GM19239 (cell line): ENCODE results near the gene ATMIN.
A peak's percentile ranks its signal among the peaks of the same experiment; 100 is the strongest.

Experiments
- DNase-seq: peaks from one replicate; pipeline ENCODE4 v3.0.0; 2011; ENCODE audit warnings: low spot score; ENCODE audit not compliant: insufficient read length
- FAIRE-seq: peaks from 2 replicates; lab custom pipeline; 2011; peaks lifted over from hg19 to GRCh38; lab: Jason Lieb, UNC

The ATMIN gene

GRCh38 chr16:81004646-81005353 is 30.8 kb upstream of the ATMIN start:
- DNase-seq = no peak
- peak; percentile 23 for FAIRE-seq

DNA sequence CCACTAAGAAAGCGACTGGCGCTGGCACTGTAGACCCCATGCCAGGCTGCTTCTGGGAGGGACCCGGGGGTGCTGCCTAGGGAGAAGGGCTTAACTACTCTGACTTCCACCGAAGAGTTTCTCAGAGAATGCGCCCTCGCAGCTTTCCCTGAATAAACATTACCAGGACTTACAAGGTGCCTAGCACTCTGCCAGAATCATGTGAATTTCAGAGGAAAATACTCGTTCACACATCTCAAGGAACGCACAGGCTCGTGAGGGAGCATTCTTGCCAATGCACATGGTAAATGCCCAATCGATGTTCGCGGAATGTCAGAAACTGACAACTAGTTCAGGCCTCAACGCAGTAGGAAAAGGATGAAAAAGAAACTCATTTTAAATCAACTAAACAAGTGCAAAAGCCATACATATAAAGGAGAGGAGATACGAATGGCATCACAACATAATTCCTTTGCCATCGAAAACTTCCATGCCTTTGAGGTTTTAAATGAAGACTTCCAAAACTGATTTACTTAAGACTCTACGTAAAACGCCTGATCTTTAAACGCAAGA is 30.0 kb upstream of the ATMIN start:
- no peak for FAIRE-seq
- no peak for DNase-seq

DNA sequence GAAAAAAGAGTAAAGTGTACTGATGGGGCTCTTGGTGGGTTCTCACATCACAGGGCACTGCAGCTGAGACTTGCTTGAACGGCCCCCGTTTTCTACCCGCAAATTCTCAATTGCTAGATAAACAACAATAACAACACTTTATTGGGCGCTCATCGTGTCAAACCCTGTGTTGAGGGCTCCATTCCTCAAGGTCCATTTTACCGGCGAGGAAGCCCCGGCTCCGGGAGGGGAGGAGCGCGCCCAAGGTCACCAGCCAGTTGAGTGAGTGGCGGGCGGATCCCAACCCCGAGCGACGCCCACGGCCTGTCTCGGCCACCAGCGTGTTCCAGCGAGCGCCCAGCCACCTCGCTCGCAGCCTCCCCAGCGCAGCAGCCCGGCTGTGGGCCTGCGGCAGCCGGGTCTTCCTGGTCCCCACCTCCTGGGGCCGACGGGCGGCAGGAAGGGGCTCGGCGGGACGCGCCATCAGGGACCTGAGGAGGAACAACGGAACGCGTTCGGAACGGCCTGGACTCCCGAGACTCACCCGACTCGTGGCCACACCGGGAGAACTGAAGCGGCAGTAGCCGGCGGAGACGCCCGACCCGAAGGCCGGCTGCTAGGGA is 29.3 kb upstream of the ATMIN start:
- DNase-seq (no peak), FAIRE-seq (no peak)

- DNase-seq = peak; percentile 74
Observed at GRCh38 chr16:81006813-81007695, 28.6 kb upstream of the ATMIN start, which contains the start of the genes CENPN and CMC2. TSS of gene CENPN (plus strand) at chr16:81007214. CDS start at chr16:81011940, 4,726 bp downstream. TSS of gene CMC2 (minus strand) at chr16:81006885. CDS start at chr16:80997394, 9,491 bp downstream.

DNA sequence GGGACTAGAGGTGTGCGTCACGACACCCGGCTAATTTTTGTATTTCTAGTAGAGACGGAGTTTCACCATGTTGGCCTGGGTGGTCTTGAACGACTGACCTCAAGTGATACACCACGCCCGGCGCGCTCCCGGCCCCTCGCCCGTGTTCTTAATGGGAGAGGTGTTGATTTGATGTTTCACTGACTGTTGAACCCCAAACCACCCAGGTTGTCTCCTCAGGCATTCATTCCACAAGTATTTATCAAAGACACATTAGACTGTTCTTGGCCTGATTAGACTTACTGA is 27.2 kb upstream of the ATMIN start:
- FAIRE-seq (no peak), DNase-seq (no peak)

More at GRCh38 chr16:81006813-81007695, 28.6 kb upstream of the ATMIN start, which contains the start of the genes CENPN and CMC2:
- FAIRE-seq = peak; percentile 92

DNA sequence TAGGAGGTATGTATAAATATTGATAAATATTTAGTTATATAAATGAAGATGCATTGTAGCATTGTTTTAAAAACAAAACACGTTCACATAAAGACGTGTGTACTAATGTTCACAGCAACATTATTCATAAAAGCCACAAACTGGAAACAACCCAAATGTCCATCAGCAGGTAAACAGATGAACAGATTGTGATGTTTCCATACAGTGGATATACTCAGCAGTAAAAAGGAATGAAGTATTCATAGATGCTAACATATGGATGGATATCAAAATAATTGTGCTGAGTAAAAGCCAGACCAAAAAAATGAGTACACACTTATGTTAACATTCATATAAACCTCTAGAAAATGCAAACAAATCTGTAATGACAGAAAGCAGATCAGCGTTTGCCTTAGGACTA is 22.7 kb upstream of the ATMIN start:
- DNase-seq (no peak), FAIRE-seq (no peak)

DNA sequence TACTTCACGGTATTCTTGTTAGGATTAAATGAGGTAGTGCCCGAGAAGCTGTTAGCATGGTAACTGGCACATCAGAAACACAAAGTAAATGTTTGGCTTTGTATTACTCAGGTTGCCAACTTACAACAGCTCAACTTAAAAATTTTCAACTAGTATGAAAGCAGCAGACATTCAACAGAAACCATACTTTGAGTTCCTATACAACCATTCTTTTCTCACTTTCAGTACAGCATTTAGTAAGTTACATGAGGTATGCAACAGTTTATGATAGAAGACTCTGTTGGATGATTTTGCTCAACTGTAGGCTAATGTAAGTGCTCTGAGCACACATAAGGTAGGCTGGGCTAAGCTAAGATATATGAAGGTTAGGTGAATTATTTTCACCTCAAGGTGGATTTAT is 21.0 kb upstream of the ATMIN start:
- no peak for FAIRE-seq
- DNase-seq = no peak

DNA sequence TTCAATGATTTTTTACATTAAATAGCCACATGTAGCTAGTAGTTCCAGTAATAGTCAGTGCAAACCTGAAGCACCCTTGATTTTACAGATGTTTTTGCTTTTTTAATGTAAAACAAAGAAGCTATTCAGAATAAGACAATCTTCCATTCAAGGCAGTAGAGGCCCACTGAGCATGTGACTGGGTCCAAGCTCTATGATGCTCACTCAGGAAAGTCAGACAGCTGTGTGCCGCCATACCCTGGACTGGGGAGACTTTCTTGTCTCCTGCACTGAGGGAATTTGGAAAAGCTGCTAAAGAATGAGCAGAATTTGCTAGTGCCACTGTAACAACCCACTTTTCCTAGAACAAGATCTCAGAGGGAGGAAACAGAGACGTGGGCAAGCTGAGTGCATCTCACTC is 17.1 kb upstream of the ATMIN start:
- DNase-seq = no peak
- no peak for FAIRE-seq

DNA sequence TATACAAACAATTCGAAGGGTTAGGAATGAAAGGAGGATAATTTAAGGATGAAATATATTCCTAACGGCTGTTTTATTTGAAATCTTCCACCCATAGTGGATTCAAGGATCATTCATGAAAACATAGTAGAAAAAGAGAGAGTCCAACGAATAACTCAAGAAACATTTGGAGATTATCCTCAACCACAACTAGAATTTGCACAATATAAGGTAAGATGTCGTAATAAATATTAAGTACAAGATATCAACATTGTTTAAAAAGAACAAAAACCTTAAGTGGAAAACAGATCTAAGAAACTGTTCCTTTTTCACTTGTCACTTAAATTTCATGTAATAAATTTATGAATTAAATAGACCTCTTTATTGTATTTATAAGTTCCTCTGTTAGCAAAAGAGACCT is 9.2 kb upstream of the ATMIN start:
- DNase-seq = no peak
- FAIRE-seq = no peak

DNA sequence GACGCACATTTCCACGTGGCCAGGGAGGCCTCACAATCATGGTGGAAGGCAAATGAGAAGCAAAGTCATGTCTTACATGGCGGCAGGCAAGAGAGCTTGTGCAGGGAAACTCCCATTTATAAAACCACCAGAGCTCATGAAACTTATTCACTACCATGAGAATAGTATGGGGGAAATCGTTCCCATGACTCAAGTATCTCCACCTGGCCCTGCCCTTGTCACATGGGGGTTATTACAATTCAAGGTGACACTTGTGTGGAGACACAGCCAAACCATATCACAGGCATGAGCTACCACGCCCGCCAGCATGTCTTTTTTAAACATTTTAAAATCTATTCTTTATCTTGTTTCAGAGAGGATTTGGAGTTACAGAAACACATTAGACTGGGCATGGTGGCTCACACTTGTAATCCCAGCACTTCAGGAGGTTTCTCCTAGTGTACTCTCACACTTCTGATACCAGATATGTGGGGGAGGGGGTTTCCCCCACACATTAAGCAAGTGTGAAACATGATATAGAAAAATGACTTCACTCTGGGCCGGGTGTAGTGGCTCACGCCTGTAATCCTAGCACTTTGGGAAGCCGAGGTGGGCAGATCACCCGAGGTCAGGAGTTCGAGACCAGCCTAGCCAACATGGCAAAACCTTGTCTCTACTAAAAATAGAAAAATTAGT is 5.6 kb upstream of the ATMIN start:
- DNase-seq = no peak
- no peak for FAIRE-seq

DNA sequence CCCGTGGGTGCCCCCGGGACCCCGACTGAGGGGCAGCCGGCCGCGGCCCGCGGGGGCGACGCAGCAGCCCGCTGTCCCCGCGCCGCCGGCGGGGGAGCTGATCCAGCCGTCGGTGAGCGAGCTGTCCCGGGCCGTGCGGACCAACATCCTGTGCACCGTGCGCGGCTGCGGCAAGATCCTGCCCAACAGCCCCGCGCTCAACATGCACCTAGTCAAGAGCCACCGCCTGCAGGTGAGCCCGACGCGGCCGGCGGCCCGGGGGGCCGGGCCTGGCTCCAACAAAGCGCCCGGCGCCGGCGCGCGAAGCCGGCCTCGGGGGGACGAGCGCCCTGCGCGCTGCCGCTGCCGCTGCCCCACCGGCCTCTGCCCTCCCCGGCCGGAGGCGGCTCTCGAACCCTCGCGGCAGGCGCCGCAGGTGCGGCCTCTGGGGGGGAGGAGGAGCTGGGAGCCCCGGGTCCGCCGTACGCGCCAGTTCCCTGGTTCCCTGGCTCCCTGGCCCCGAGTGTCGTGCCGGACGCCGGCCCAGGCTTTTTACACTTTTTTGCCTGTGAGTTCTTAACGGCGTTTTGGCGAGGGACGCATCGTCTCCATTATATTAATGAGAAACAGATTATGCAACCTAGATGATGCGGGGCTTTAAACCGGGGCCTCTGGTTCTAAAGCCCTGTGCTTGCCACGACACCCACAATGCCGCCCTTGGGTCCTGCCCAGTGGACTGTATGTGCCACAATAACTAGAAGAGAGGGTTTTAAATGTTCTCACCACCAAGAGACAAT is 521 bp downstream of the ATMIN start:
- DNase-seq (peak; percentile 57), FAIRE-seq (no peak)

DNA sequence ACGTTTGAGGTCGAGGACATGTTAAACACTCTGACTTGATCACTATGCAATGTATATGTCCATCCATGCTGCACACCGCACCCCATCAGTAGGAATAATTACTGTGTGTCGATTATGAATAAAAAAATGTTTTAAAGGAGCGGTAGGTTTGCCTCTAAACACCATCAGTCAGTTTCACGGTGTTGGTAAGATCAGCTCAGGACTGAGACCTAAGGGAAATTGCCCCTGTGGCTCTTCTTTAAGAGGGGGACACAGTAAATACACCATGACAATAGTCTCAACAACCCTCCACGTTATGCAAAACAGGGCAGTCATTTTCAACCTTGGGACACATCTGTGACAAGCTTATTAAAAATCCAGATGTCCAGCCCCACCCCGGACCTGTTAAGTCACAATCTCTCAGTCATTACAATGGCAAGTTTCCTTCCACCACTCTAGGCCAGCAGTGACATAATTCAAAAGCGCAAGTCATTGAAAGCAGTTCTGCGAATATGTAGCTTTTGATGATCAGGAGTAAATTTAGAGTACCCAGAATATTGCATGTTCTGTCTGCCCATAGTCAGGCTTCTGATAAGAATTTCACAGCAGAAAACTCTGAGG is 1.2 kb downstream of the ATMIN start:
- no peak for DNase-seq

GRCh38 chr16:81040131-81040530 is 4.5 kb downstream of the ATMIN start:
- no peak for FAIRE-seq
- DNase-seq = no peak

More for the DNA sequence above, 1.2 kb downstream of the ATMIN start:
- no peak for FAIRE-seq

DNA sequence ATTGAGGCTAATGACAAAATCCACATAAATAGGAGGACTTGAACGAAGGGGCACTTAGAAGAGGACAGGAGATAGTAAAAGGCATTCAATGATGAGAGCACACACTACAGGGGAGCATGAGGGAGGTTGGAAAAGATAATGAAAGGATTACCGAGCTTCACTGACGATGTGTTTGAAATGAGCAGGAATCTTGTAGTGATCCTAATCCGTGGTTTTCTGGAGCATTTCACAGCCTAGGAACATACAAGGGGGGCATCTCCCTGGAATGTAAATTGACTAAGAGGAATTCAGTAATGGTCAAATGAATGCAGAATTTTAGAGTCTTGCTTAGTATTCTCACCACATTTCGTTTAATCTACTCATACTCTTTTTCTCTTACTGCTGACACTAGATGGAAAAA is 5.2 kb downstream of the ATMIN start:
- no peak for FAIRE-seq
- DNase-seq = no peak

GRCh38 chr16:81041696-81042095 is 6.1 kb downstream of the ATMIN start:
- DNase-seq (no peak), FAIRE-seq (no peak)

- FAIRE-seq (no peak), DNase-seq (no peak)
Observed at GRCh38 chr16:81042821-81043220, 7.2 kb downstream of the ATMIN start.

GRCh38 chr16:81053761-81054160 is 18.1 kb downstream of the ATMIN start:
- DNase-seq (no peak), FAIRE-seq (no peak)

DNA sequence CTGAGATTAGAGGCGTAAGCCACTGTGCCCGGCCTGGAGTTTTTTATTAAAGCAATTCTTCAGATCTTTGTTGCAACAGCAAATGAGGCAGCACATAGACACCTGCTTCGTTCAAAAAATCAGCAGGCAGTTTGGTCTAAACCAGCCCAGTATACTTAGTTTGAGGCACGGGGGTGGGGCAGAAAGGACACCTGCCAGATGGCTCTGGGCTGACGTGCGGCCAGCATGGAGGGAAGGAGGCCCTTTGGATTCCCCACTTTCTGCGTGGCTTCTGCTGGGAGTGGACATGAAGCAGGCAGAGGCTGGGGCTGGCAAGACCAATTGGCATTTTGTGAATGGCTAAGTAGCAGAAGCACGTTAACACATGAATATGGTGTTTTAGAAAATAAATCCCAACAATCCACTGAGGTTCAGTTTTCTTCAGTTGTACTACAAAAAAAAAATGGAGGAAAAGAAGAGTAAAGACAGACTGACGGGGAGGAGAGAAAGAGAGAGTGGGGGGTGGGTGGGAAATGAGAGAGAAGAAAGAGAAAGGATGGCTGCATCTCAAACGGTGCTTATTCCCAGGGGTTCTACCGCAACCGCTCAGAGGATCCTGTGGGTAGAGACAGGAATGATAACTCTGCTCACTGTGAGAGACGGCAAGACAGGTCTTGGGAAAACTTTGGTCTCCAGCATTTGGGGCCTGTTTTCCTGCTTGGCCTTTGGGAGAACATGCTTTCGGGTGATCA is 25.1 kb downstream of the ATMIN start:
- FAIRE-seq (no peak), DNase-seq (no peak)

- FAIRE-seq = no peak
- DNase-seq = no peak
Observed at GRCh38 chr16:81061307-81061640, 25.6 kb downstream of the ATMIN start.
